ENCODE measurements around the gene CHFR.
"Not testable (repeated sequence)": the region's sequence is repeated elsewhere in the genome, so short reads cannot be mapped to it uniquely, and the experiment has no call there.

DNA sequence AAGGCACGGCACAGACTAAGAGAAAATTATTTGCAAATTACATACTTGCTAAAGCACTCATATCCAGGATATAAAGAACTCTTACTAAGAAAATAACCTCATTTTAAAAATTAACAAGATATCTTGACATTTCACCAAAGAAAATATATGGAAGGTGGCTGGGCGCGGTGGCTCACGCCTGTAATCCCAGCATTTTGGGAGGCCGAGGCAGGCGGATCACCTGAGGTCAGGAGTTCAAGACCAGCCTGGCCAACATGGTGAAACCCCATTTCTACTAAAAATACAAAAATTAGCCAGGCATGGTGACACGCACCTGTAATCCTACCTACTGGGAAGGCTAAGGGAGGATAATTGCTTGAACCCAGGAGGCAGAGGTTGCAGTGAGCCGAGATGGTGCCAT, 49.5 kb upstream of the CHFR start:
- not testable (repeated sequence) for TF ChIP-seq EZH2phosphoT487 (IDR thresholded peaks at IDR 0.05; ENCODE audit: insufficient read depth, low read depth); EZH2 (IDR thresholded peaks at IDR 0.05; ENCODE audit: insufficient read depth, poor library complexity, severe bottlenecking)

Data from GM23248 (cell line).